NCI-H2171 treated with DMSO at 0.1 percent for 48 hours (cell line): ENCODE data around the gene DPM3.
"Not testable (repeated sequence)": the region's sequence is repeated elsewhere in the genome, so short reads cannot be mapped to it uniquely, and the experiment has no call there.

ENCODE experiments used
- DNase-seq: peaks from one replicate; lab custom pipeline; 2025; lab: John Stamatoyannopoulos, UW

DPM3 gene

GRCh38 chr1:155158991-155159390, 18.7 kb upstream of the DPM3 start:
- no peak for DNase-seq

GRCh38 chr1:155155996-155156643, 15.8 kb upstream of the DPM3 start:
- not testable (repeated sequence) for DNase-seq

GRCh38 chr1:155145491-155145890, 5.2 kb upstream of the DPM3 start:
- no peak for DNase-seq

GRCh38 chr1:155141749-155142148, 1.4 kb upstream of the DPM3 start:
- DNase-seq, result no peak

- DNase-seq, result no peak
Measured at GRCh38 chr1:155140630-155140953, 261 bp upstream of the DPM3 start.

- no peak for DNase-seq
Measured at GRCh38 chr1:155137154-155137949, 3.0 kb downstream of the DPM3 start.

GRCh38 chr1:155136748-155137147, 3.6 kb downstream of the DPM3 start:
- no peak for DNase-seq

GRCh38 chr1:155135415-155136028, 4.8 kb downstream of the DPM3 start, which contains the start of gene SLC50A1:
TSS of gene SLC50A1 (plus strand) at chr1:155135852. CDS start at chr1:155135912, 60 bp downstream.
- DNase-seq, result peak; percentile 93

GRCh38 chr1:155134880-155135414, 5.4 kb downstream of the DPM3 start:
- DNase-seq, result peak; percentile 39

- no peak for DNase-seq
Measured at GRCh38 chr1:155134322-155134721, 6.0 kb downstream of the DPM3 start.

- no peak for DNase-seq
Measured at GRCh38 chr1:155133799-155134281, 6.5 kb downstream of the DPM3 start.

- no peak for DNase-seq
Measured at GRCh38 chr1:155131856-155132255, 8.5 kb downstream of the DPM3 start.

- no peak for DNase-seq
Measured at GRCh38 chr1:155131285-155131684, 9.0 kb downstream of the DPM3 start.

- no peak for DNase-seq
Measured at GRCh38 chr1:155130272-155131006, 9.9 kb downstream of the DPM3 start.

- DNase-seq, result no peak
Measured at GRCh38 chr1:155128755-155129473, 11.4 kb downstream of the DPM3 start.

GRCh38 chr1:155127967-155128754, 12.2 kb downstream of the DPM3 start:
- DNase-seq, result no peak

- peak; percentile 54 for DNase-seq
Measured at GRCh38 chr1:155127105-155127966, 13.0 kb downstream of the DPM3 start, which contains the start of gene EFNA1. TSS of gene EFNA1 (plus strand) at chr1:155127876. CDS start at chr1:155127978, 102 bp downstream.

- DNase-seq, result peak; percentile 81
Measured at GRCh38 chr1:155126556-155127104, 13.7 kb downstream of the DPM3 start.

GRCh38 chr1:155125946-155126555, 14.3 kb downstream of the DPM3 start:
- no peak for DNase-seq
